Stimulated activated CD8-positive, alpha-beta memory T cell treated with anti-CD3 and anti-CD28 coated beads, Interleukin-15, amount 100 ng/mL, for 1 hour (primary cell): ENCODE data around the gene ENOX2.

Experiments
- DNase-seq: peaks from one replicate; pipeline ENCODE4 v3.0.0-alpha.2; 2020; ENCODE audit warnings: low read depth

The ENOX2 gene

GRCh38 chrX:130699618-130700017, 203.4 kb downstream of the ENOX2 start:
- DNase-seq, result no peak

GRCh38 chrX:130696542-130696941, 206.5 kb downstream of the ENOX2 start:
- no peak for DNase-seq

GRCh38 chrX:130695931-130696330, 207.1 kb downstream of the ENOX2 start:
- DNase-seq, result no peak

GRCh38 chrX:130694983-130695382, 208.0 kb downstream of the ENOX2 start:
- DNase-seq, result no peak

- no peak for DNase-seq
Observed at GRCh38 chrX:130691576-130691975, 211.4 kb downstream of the ENOX2 start.

- DNase-seq, result no peak
Observed at GRCh38 chrX:130688360-130688759, 214.6 kb downstream of the ENOX2 start.

- DNase-seq, result no peak
Observed at GRCh38 chrX:130682990-130683389, 220.0 kb downstream of the ENOX2 start.

- no peak for DNase-seq
Observed at GRCh38 chrX:130680164-130681035, 222.6 kb downstream of the ENOX2 start.

GRCh38 chrX:130676861-130677260, 226.1 kb downstream of the ENOX2 start:
- DNase-seq, result no peak

GRCh38 chrX:130672214-130672613, 230.8 kb downstream of the ENOX2 start:
- no peak for DNase-seq

- DNase-seq, result no peak
Observed at GRCh38 chrX:130669233-130669632, 233.8 kb downstream of the ENOX2 start.

- DNase-seq, result no peak
Observed at GRCh38 chrX:130665263-130665662, 237.7 kb downstream of the ENOX2 start.

- no peak for DNase-seq
Observed at GRCh38 chrX:130658310-130658709, 244.7 kb downstream of the ENOX2 start.

GRCh38 chrX:130654409-130654950, 248.5 kb downstream of the ENOX2 start:
- DNase-seq, result no peak

- no peak for DNase-seq
Observed at GRCh38 chrX:130652824-130653578, 250.0 kb downstream of the ENOX2 start.

GRCh38 chrX:130649738-130650137, 253.3 kb downstream of the ENOX2 start:
- no peak for DNase-seq

GRCh38 chrX:130647468-130647867, 255.5 kb downstream of the ENOX2 start:
- no peak for DNase-seq

- DNase-seq, result no peak
Observed at GRCh38 chrX:130645955-130646583, 256.9 kb downstream of the ENOX2 start.

GRCh38 chrX:130637591-130637990, 265.4 kb downstream of the ENOX2 start:
- no peak for DNase-seq

- no peak for DNase-seq
Observed at GRCh38 chrX:130636277-130636676, 266.7 kb downstream of the ENOX2 start.

- no peak for DNase-seq
Observed at GRCh38 chrX:130631011-130631410, 272.0 kb downstream of the ENOX2 start.

- no peak for DNase-seq
Observed at GRCh38 chrX:130628516-130628915, 274.5 kb downstream of the ENOX2 start.

GRCh38 chrX:130626521-130626920, 276.5 kb downstream of the ENOX2 start:
- no peak for DNase-seq
